CD4-positive, alpha-beta T cell (primary cell): ENCODE results near the gene CRYL1. TPM values are rescaled to one million over a fixed set of nuclear protein-coding genes. Genes with fewer than 3 reads are reported as not detected.

ENCODE experiments used
- ATAC-seq: fragments of 200-7000 bp; cut with Tn5 transposase; one replicate; pipeline ENCODE4 v1.10.0; 2022; ENCODE audit warnings: mild to moderate bottlenecking; ENCODE audit not compliant: poor library complexity
- CTCF ChIA-PET: fragments of 350-600 bp; sonication (Branson Sonifier 250); formaldehyde crosslinking; loops from one replicate; lab custom pipeline; 2021; ENCODE audit warnings: antibody characterized with exemption, inconsistent platforms; lab: Charles Lee
- POLR2A ChIA-PET: fragments of 350-600 bp; sonication (Branson Sonifier 250); formaldehyde crosslinking; loops from one replicate; lab custom pipeline; 2021; ENCODE audit warnings: antibody characterized with exemption, inconsistent platforms; lab: Charles Lee
- DNase-seq, 14 experiments: peaks; one replicate each; pipeline ENCODE4 v3.0.0-alpha.2; 2013 to 2020; ENCODE audit warnings: mixed read lengths in 2 of 14
- H3K27ac ChIP-seq, 2 donors: one replicate each; pipeline versions ENCODE4 v1.5.1 to v1.7.0; 2013; ENCODE audit warnings: low read length in 2 of 2, low read depth in 1 of 2, mild to moderate bottlenecking in 1 of 2
- H3K27me3 ChIP-seq, 2 experiments: 1 replicate in 1 of 2; 2 replicates in 1 of 2; pipeline versions ENCODE4 v1.6.1 to v1.7.0; 2013; ENCODE audit warnings: low read length in 2 of 2, control low read depth in 1 of 2, mild to moderate bottlenecking in 1 of 2, moderate library complexity in 1 of 2; ENCODE audit not compliant: insufficient read depth in 2 of 2, control insufficient read depth in 1 of 2
- H3K36me3 ChIP-seq: one replicate; pipeline ENCODE4 v1.6.1; 2013; ENCODE audit warnings: low read length, control low read depth; ENCODE audit not compliant: insufficient read depth
- H3K4me1 ChIP-seq: one replicate; pipeline ENCODE4 v1.6.1; 2013; ENCODE audit warnings: low read length, control low read depth; ENCODE audit not compliant: insufficient read depth
- H3K4me3 ChIP-seq: one replicate; pipeline ENCODE4 v1.5.1; 2013; ENCODE audit warnings: mild to moderate bottlenecking, low read length, moderate library complexity
- H3K9me3 ChIP-seq, 2 experiments: 1 replicate in 1 of 2; 2 replicates in 1 of 2; pipeline versions ENCODE4 v1.6.1 to v1.7.0; 2013; ENCODE audit warnings: low read length in 2 of 2, mild to moderate bottlenecking in 2 of 2, control low read depth in 1 of 2, moderate library complexity in 1 of 2; ENCODE audit not compliant: control insufficient read depth in 1 of 2, insufficient read depth in 1 of 2
- H3K27ac Mint-ChIP-seq: one replicate; pipeline ENCODE4 v1.8.0; 2020; ENCODE audit warnings: mixed read lengths
- H3K27me3 Mint-ChIP-seq: one replicate; pipeline ENCODE4 v1.8.0; 2021; ENCODE audit warnings: mixed read lengths
- H3K36me3 Mint-ChIP-seq: one replicate; pipeline ENCODE4 v1.8.0; 2021; ENCODE audit warnings: low read depth, mixed read lengths
- H3K4me1 Mint-ChIP-seq: one replicate; pipeline ENCODE4 v1.8.0; 2021; ENCODE audit warnings: low read depth, mixed read lengths
- H3K4me3 Mint-ChIP-seq: one replicate; pipeline ENCODE4 v1.8.0; 2020; ENCODE audit warnings: mild to moderate bottlenecking, mixed read lengths
- H3K9me3 Mint-ChIP-seq: one replicate; pipeline ENCODE4 v1.8.0; 2020; ENCODE audit warnings: mixed read lengths
- CTCF ChIP-seq: fragments of 200-600 bp; IDR thresholded peaks from one replicate; pipeline ENCODE4 v1.8.0; 2022; ENCODE audit warnings: antibody characterized with exemption, mild to moderate bottlenecking
- intact Hi-C, 2 experiments: fragments of 100-400 bp; cut with DNase I in 1 of 2; cut with micrococcal nuclease in 1 of 2; formaldehyde crosslinking; loops; one replicate each; pipeline versions ENCODE4 v1.15.1 to v1.9.0; 2023 to 2025; cut with DNase I, micrococcal nuclease
- total RNA-seq, 174 experiments: library from RNA in 2 of 174; stranded (reverse) in 2 of 174; gene quantifications; one replicate each; pipeline ENCODE4 v1.2.3 and lab custom pipeline; 2021 to 2026

CRYL1 gene
- total RNA-seq, 2 experiments from 2014 or later: 7.9 to 8.0 TPM

GRCh38 chr13:20492641-20493040 is 33.0 kb downstream of the CRYL1 start:
- no peak overlapping the region for H3K27ac Mint-ChIP-seq
- H3K36me3 Mint-ChIP-seq: no peaks in the 10 kb centered on the region
- H3K27ac ChIP-seq: no peak overlapping the region
- H3K4me3 Mint-ChIP-seq: no peak overlapping the region
- H3K4me1 ChIP-seq: peaks cover 6% of the 10 kb centered on the region
- peaks cover 5% of the 10 kb centered on the region for H3K4me1 Mint-ChIP-seq
- DNase-seq (peak in 7 of 14 experiments; percentile 10 to 71 (median 37)), ATAC-seq (no peak)
- no peak overlapping the region for H3K4me3 ChIP-seq
- POLR2A ChIA-PET: interaction anchor here (0.7 to 1.7 kb wide), 2 partner anchors 16 to 295 kb away, joined by 4 read pairs; no protein-coding TSS in a partner anchor
- H3K9me3 Mint-ChIP-seq: no peaks in the 10 kb centered on the region
- intact Hi-C loops: loop anchor here in 1 of 2 experiments (5.0 kb wide), 1 partner anchor 185 kb away; no protein-coding TSS in a partner anchor
- no peaks in the 10 kb centered on the region for H3K27me3 ChIP-seq
- TF ChIP-seq CTCF: peak; percentile 11
- CTCF ChIA-PET: interaction anchor here (1.2 to 2.2 kb wide), 2 partner anchors 336 to 433 kb away, joined by 3 to 8 read pairs; no protein-coding TSS in a partner anchor
- H3K9me3 ChIP-seq: no peaks in the 10 kb centered on the region
- no peaks in the 10 kb centered on the region for H3K36me3 ChIP-seq
- no peaks in the 10 kb centered on the region for H3K27me3 Mint-ChIP-seq

DNA sequence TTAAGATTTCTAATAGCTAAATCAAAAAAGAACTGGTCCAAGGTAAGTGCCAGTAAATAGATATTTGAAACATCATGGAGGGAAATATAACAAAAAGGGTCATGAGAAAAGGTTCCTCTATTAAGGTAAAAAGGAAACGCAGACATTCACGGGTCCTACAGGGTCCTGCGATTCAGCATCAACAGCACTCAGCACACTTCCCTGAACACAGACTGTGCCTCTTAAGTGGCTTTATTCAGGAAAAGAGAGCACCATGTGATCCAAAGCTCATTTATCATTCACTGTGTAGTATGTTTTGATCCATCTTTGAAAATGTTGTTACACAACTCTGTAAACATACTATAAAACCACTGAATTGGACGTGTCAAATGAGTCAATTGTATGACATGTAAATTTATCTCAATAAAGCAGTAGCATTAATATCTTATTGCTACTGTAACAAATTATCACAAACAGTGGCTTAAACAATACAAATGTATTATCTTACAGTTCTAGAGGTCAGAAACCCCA is 33.7 kb downstream of the CRYL1 start:
- CTCF ChIA-PET: interaction anchor here (1.2 to 2.2 kb wide), 3 partner anchors 295 to 433 kb away, joined by 3 to 8 read pairs (median 4); no protein-coding TSS in a partner anchor
- Histone ChIP-seq H3K27ac (no peak overlapping the region), H3K4me1 (peaks cover 6% of the 10 kb centered on the region), H3K4me3 (no peak overlapping the region), H3K27me3 (no peaks in the 10 kb centered on the region), H3K9me3 (no peaks in the 10 kb centered on the region), H3K36me3 (no peaks in the 10 kb centered on the region)
- Mint-ChIP-seq H3K4me3 (no peak overlapping the region), H3K27me3 (no peaks in the 10 kb centered on the region), H3K27ac (no peak overlapping the region), H3K4me1 (peaks cover 5% of the 10 kb centered on the region), H3K9me3 (no peaks in the 10 kb centered on the region), H3K36me3 (no peaks in the 10 kb centered on the region)
- no peak for ATAC-seq
- POLR2A ChIA-PET: interaction anchor here (1.7 kb wide), 1 partner anchor 295 kb away, joined by 4 read pairs; no protein-coding TSS in a partner anchor
- intact Hi-C loops: loop anchor here in 1 of 2 experiments (5.0 kb wide), 1 partner anchor 185 kb away; no protein-coding TSS in a partner anchor
- no peak for TF ChIP-seq CTCF
- no peak for DNase-seq

GRCh38 chr13:20489185-20489820 is 36.4 kb downstream of the CRYL1 start:
- Mint-ChIP-seq H3K27me3 (no peaks in the 10 kb centered on the region), H3K4me3 (no peak overlapping the region), H3K9me3 (no peaks in the 10 kb centered on the region), H3K4me1 (peaks cover 10% of the 10 kb centered on the region), H3K36me3 (no peaks in the 10 kb centered on the region), H3K27ac (no peak overlapping the region)
- CTCF ChIA-PET: interaction anchor here (0.9 to 2.1 kb wide), 3 partner anchors 292 to 304 kb away, joined by 4 to 15 read pairs (median 5); no protein-coding TSS in a partner anchor
- peak in 6 of 14 experiments; percentile 41 to 75 (median 60) for DNase-seq
- intact Hi-C loops: loop anchor here (1.0 to 5.0 kb wide), 3 partner anchors 137 to 307 kb away; no protein-coding TSS in a partner anchor
- Histone ChIP-seq H3K9me3 (no peaks in the 10 kb centered on the region), H3K4me3 (no peak overlapping the region), H3K27ac (no peak overlapping the region), H3K4me1 (no peaks in the 10 kb centered on the region), H3K27me3 (no peaks in the 10 kb centered on the region), H3K36me3 (no peaks in the 10 kb centered on the region)
- ATAC-seq: peak; percentile 96
- POLR2A ChIA-PET: interaction anchor here (2.1 to 2.9 kb wide), 2 partner anchors 13 to 293 kb away, joined by 18 to 19 read pairs; no protein-coding TSS in a partner anchor
- peak; percentile 86 for TF ChIP-seq CTCF
